ENCODE measurements around the gene REPS2. TPM values are rescaled to one million over a fixed set of nuclear protein-coding genes. Genes with fewer than 3 reads are reported as not detected.

The REPS2 gene
- total RNA-seq, 6 donors from 2014 or later, result 17.0 to 47.0 (median 29.4) TPM

GRCh38 chrX:17154001-17154400 lies 207.5 kb downstream of the REPS2 start:
- H3K27me3 ChIP-seq, result no peaks in the 10 kb centered on the region
- ATAC-seq (ENCODE audit: low FRiP score in 2 of 2) (no peak), DNase-seq (no peak)
- 83 to 100% methylated on average over 2 of the region's 2 CpGs for WGBS, 2 donors
- no peaks in the 10 kb centered on the region for H3K9me3 ChIP-seq
- no peaks in the 10 kb centered on the region for H3K4me1 ChIP-seq
- H3K4me3 ChIP-seq, result no peak overlapping the region
- no peak for TF ChIP-seq EP300 (IDR thresholded peaks at IDR 0.05)
- no peaks in the 10 kb centered on the region for H3K36me3 ChIP-seq
- H3K27ac ChIP-seq, result no peak overlapping the region

- DNase-seq, result no peak
- TF ChIP-seq POLR2AphosphoS5 (IDR thresholded peaks at IDR 0.05) (no peak), EP300 (IDR thresholded peaks at IDR 0.05) (no peak), POLR2A (IDR thresholded peaks at IDR 0.05) (no peak), CTCF (IDR thresholded peaks at IDR 0.05) (no peak)
- Histone ChIP-seq H3K27me3 (no peaks in the 10 kb centered on the region), H3K27ac (no peak overlapping the region), H3K4me1 (no peaks in the 10 kb centered on the region), H3K9me3 (peaks cover 0 to 23% (median 6%) of the 10 kb centered on the region in 4 donors), H3K4me3 (no peak overlapping the region), H3K36me3 (no peaks in the 10 kb centered on the region)
- no peak for ATAC-seq (ENCODE audit: low FRiP score in 2 of 2)
- WGBS, 2 donors, result 91% methylated on average over 1 of the region's 1 CpG
Observed at GRCh38 chrX:17160975-17161374, 214.5 kb downstream of the REPS2 start.

- Histone ChIP-seq H3K9me3 (peaks cover 0 to 23% (median 6%) of the 10 kb centered on the region in 4 donors), H3K36me3 (no peaks in the 10 kb centered on the region), H3K4me3 (no peak overlapping the region), H3K4me1 (no peaks in the 10 kb centered on the region), H3K27ac (no peak overlapping the region), H3K27me3 (no peaks in the 10 kb centered on the region)
- ATAC-seq (ENCODE audit: low FRiP score in 2 of 2) (no peak), DNase-seq (no peak)
- WGBS, 2 donors, result 91 to 100% methylated on average over 1 of the region's 1 CpG
- TF ChIP-seq POLR2A (IDR thresholded peaks at IDR 0.05) (no peak), CTCF (IDR thresholded peaks at IDR 0.05) (no peak), EP300 (IDR thresholded peaks at IDR 0.05) (no peak), POLR2AphosphoS5 (IDR thresholded peaks at IDR 0.05) (no peak)
Observed at GRCh38 chrX:17161991-17162390, 215.5 kb downstream of the REPS2 start.

GRCh38 chrX:17164079-17164478 lies 217.6 kb downstream of the REPS2 start:
- Histone ChIP-seq H3K27me3 (no peaks in the 10 kb centered on the region), H3K36me3 (no peaks in the 10 kb centered on the region), H3K4me3 (no peak overlapping the region), H3K27ac (no peak overlapping the region), H3K9me3 (peaks cover 0 to 23% (median 6%) of the 10 kb centered on the region in 4 donors), H3K4me1 (no peaks in the 10 kb centered on the region)
- ATAC-seq (ENCODE audit: low FRiP score in 2 of 2), result no peak
- DNase-seq, result no peak
- TF ChIP-seq EP300 (IDR thresholded peaks at IDR 0.05), result no peak
- TF ChIP-seq POLR2AphosphoS5 (IDR thresholded peaks at IDR 0.05), result no peak
- no peak for TF ChIP-seq CTCF (IDR thresholded peaks at IDR 0.05)
- TF ChIP-seq POLR2A (IDR thresholded peaks at IDR 0.05), result no peak
- 72 to 100% methylated on average over 1 of the region's 1 CpG for WGBS, 2 donors

GRCh38 chrX:17164941-17165340 lies 218.5 kb downstream of the REPS2 start:
- WGBS, 2 donors, result 89 to 96% methylated on average over 1 of the region's 1 CpG
- H3K27ac ChIP-seq, result no peak overlapping the region
- no peaks in the 10 kb centered on the region for H3K36me3 ChIP-seq
- no peaks in the 10 kb centered on the region for H3K27me3 ChIP-seq
- H3K4me1 ChIP-seq, result no peaks in the 10 kb centered on the region
- H3K9me3 ChIP-seq, result peaks cover 0 to 23% (median 6%) of the 10 kb centered on the region in 4 donors
- DNase-seq, result no peak
- TF ChIP-seq CTCF (IDR thresholded peaks at IDR 0.05) (no peak), EP300 (IDR thresholded peaks at IDR 0.05) (no peak), POLR2AphosphoS5 (IDR thresholded peaks at IDR 0.05) (no peak), POLR2A (IDR thresholded peaks at IDR 0.05) (no peak)
- ATAC-seq (ENCODE audit: low FRiP score in 2 of 2), result no peak
- H3K4me3 ChIP-seq, result no peak overlapping the region

All from upper lobe of left lung (tissue), 6 donors.